Measurements from ENCODE around the gene RPL38.

The RPL38 gene

DNA sequence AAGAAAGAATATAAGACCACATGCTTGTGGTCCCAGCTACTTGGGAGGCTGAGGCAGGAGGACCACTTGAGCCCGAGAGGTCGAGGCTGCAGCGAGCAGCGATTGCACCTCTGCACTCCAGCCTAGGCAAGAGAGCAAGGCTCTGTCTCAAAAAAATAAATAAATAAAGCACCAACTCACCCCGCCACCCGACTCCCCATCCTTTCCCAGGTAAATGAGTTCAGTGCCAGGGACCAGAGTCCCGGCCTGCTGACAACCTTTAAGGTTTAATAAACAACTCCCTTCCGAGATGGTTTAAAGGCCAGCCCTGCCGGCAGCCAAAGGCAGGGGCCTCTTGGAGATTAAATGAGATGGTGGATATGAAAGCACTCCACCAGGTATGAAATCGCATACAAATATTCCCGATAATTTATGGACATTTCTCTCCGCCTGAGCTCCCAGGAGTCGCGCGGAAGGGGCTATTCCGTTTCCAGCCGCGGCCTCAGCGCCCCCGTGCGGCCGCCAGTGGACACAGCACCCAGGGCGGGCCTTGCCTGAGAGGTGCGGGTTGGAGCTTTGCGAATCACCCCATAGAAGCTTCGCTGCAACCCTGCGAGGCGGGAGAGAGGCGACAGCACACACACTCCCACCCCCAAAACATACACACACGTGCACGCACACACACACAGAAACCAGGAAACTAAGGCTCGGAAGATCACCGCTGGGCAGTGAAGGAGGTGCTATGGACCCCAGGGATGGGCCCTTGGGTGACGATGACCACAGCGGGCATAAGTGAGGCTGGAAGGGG lies 4.0 kb upstream of the RPL38 start:
- TF ChIP-seq, protein P1, sequence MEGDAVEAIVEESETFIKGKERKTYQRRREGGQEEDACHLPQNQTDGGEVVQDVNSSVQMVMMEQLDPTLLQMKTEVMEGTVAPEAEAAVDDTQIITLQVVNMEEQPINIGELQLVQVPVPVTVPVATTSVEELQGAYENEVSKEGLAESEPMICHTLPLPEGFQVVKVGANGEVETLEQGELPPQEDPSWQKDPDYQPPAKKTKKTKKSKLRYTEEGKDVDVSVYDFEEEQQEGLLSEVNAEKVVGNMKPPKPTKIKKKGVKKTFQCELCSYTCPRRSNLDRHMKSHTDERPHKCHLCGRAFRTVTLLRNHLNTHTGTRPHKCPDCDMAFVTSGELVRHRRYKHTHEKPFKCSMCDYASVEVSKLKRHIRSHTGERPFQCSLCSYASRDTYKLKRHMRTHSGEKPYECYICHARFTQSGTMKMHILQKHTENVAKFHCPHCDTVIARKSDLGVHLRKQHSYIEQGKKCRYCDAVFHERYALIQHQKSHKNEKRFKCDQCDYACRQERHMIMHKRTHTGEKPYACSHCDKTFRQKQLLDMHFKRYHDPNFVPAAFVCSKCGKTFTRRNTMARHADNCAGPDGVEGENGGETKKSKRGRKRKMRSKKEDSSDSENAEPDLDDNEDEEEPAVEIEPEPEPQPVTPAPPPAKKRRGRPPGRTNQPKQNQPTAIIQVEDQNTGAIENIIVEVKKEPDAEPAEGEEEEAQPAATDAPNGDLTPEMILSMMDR (IDR thresholded peaks at IDR 0.05; ENCODE audit: low read length, missing control alignments), result peak; percentile 91
- H3K4me3 ChIP-seq (replicated peaks; ENCODE audit: low read depth, low read length), result no peak overlapping the region
- DNase-seq (ENCODE audit: low read depth), result peak; percentile 58

GRCh38 chr17:74200112-74200511 lies 3.4 kb upstream of the RPL38 start:
- no peak overlapping the region for H3K4me3 ChIP-seq (replicated peaks; ENCODE audit: low read depth, low read length)
- TF ChIP-seq, protein P1 (IDR thresholded peaks at IDR 0.05; ENCODE audit: low read length, missing control alignments), result no peak
- DNase-seq (ENCODE audit: low read depth), result no peak

- peak; percentile 69 for DNase-seq (ENCODE audit: low read depth)
- no peak overlapping the region for H3K4me3 ChIP-seq (replicated peaks; ENCODE audit: low read depth, low read length)
- TF ChIP-seq, protein P1 (IDR thresholded peaks at IDR 0.05; ENCODE audit: low read length, missing control alignments), result no peak
These were observed 2.2 kb upstream of the RPL38 start for GRCh38 chr17:74201250-74201649.

- no peak for DNase-seq (ENCODE audit: low read depth)
- TF ChIP-seq, protein P1 (IDR thresholded peaks at IDR 0.05; ENCODE audit: low read length, missing control alignments), result no peak
These were observed 1.5 kb upstream of the RPL38 start for GRCh38 chr17:74201948-74202347.

GRCh38 chr17:74202938-74203337 lies 540 bp upstream of the RPL38 start:
- peak overlapping the region; percentile 94 for H3K4me3 ChIP-seq (replicated peaks; ENCODE audit: low read depth, low read length)
- no peak for DNase-seq (ENCODE audit: low read depth)
- TF ChIP-seq, protein P1 (IDR thresholded peaks at IDR 0.05; ENCODE audit: low read length, missing control alignments), result no peak

More at GRCh38 chr17:74201948-74202347, 1.5 kb upstream of the RPL38 start:
- no peak overlapping the region for H3K4me3 ChIP-seq (replicated peaks; ENCODE audit: low read depth, low read length)

GRCh38 chr17:74204474-74204873 lies 996 bp downstream of the RPL38 start:
- no peak for DNase-seq (ENCODE audit: low read depth)
- H3K4me3 ChIP-seq (replicated peaks; ENCODE audit: low read depth, low read length), result peak overlapping the region; percentile 94
- TF ChIP-seq, protein P1 (IDR thresholded peaks at IDR 0.05; ENCODE audit: low read length, missing control alignments), result no peak

DNA sequence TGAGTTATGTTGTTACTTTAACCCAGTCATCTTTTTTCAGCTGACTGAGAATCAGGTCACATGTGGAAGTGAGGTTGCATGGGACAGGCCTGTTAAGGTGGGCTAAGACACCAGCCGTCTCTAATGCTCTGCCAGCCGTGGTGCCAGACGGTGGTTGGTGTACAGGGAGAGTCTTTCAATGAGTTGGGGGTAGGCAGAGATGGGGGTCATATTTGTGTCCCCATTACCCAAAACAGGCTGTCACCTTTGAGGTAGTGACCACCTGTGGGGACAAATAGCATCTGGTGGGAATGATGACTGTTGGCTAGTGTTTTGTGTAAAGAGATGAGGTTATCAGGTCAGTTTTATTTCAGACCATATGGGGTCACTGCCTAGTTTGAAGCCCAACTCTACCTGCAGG lies 1.8 kb downstream of the RPL38 start:
- H3K4me3 ChIP-seq (replicated peaks; ENCODE audit: low read depth, low read length), result peak overlapping the region; percentile 94
- no peak for DNase-seq (ENCODE audit: low read depth)
- TF ChIP-seq, protein P1 (IDR thresholded peaks at IDR 0.05; ENCODE audit: low read length, missing control alignments), result no peak

All from fibroblast of pulmonary artery (primary cell).